OCI-LY7 (cell line): ENCODE results near the gene PLA1A. TPM values are rescaled to one million over a fixed set of nuclear protein-coding genes. Genes with fewer than 3 reads are reported as not detected.

ENCODE experiments used
- Bru-seq: library from RNA; stranded (reverse); fragments of 400-500 nt; gene quantifications from one replicate; lab custom pipeline; 2021; lab: Mats Ljungman, UMichigan
- BruChase-seq, 2 experiments: library from RNA; stranded (reverse); fragments of 400-500 nt; gene quantifications; one replicate each; lab custom pipeline; 2021; lab: Mats Ljungman, UMichigan
- BruUV-seq: library from RNA; stranded (reverse); fragments of 400-500 nt; replicated peaks from 2 replicates; lab custom pipeline; 2021; lab: Mats Ljungman, UMichigan
- CTCF ChIA-PET: fragments of 300-600 bp; sonication (Branson Sonifier 250); formaldehyde crosslinking; loops from one replicate; lab custom pipeline; 2022; ENCODE audit warnings: antibody characterized with exemption; ENCODE audit not compliant: unreplicated experiment; lab: Charles Lee
- POLR2A ChIA-PET: fragments of 300-600 bp; sonication (Branson Sonifier 250); formaldehyde crosslinking; loops from one replicate; lab custom pipeline; 2022; ENCODE audit warnings: antibody characterized with exemption; lab: Charles Lee
- DNase-seq: peaks from one replicate; pipeline ENCODE4 v3.0.0-alpha.2; 2015; ENCODE audit warnings: low spot score
- H2AFZ ChIP-seq: fragments of 200-600 bp; sonication (generic), shearing (Covaris generic); 2 replicates; pipeline ENCODE4 v1.6.1; 2014; ENCODE audit warnings: mild to moderate bottlenecking, antibody characterized with exemption, low read length, moderate library complexity
- H3K27ac ChIP-seq: fragments of 200-600 bp; sonication (generic); 2 replicates; pipeline ENCODE4 v1.5.1; 2014; ENCODE audit warnings: mixed run types, low read depth, mild to moderate bottlenecking, moderate library complexity, low read length, inconsistent platforms; ENCODE audit not compliant: poor library complexity, severe bottlenecking
- H3K36me3 ChIP-seq: fragments of 200-600 bp; sonication (generic); 2 replicates; pipeline ENCODE4 v1.6.1; 2014; ENCODE audit warnings: mild to moderate bottlenecking, antibody characterized with exemption, low read length, moderate library complexity, mixed read lengths; ENCODE audit not compliant: insufficient read depth
- H3K4me1 ChIP-seq: fragments of 200-600 bp; sonication (generic); 2 replicates; pipeline ENCODE4 v1.5.1; 2014; ENCODE audit warnings: mild to moderate bottlenecking, low read length; ENCODE audit not compliant: insufficient read depth, poor library complexity, severe bottlenecking
- H3K4me2 ChIP-seq: fragments of 200-600 bp; sonication (generic); 2 replicates; pipeline ENCODE4 v1.6.1; 2014; ENCODE audit warnings: mild to moderate bottlenecking, low read length
- H3K4me3 ChIP-seq: fragments of 200-600 bp; sonication (generic); 2 replicates; pipeline ENCODE4 v1.5.1; 2014; ENCODE audit warnings: mild to moderate bottlenecking, low read depth, low read length; ENCODE audit not compliant: poor library complexity, severe bottlenecking
- H3K79me2 ChIP-seq: fragments of 200-600 bp; sonication (generic); 2 replicates; pipeline ENCODE4 v1.6.1; 2016; ENCODE audit warnings: low read depth, mild to moderate bottlenecking, low read length, moderate library complexity, mixed read lengths; ENCODE audit not compliant: insufficient read depth
- H3K9me2 ChIP-seq: fragments of 200-600 bp; sonication (generic); 2 replicates; pipeline ENCODE4 v1.6.1; 2016; ENCODE audit warnings: mild to moderate bottlenecking, low read length, mixed read lengths; ENCODE audit not compliant: insufficient read depth
- H3K9me3 ChIP-seq: fragments of 200-600 bp; sonication (generic); 2 replicates; pipeline ENCODE4 v1.6.1; 2014; ENCODE audit warnings: mild to moderate bottlenecking, mixed run types, low read length, mixed read lengths
- H4K20me1 ChIP-seq: fragments of 200-600 bp; sonication (generic); 2 replicates; pipeline ENCODE4 v1.6.1; 2014; ENCODE audit warnings: mild to moderate bottlenecking, antibody characterized with exemption, low read length, moderate library complexity, mixed read lengths; ENCODE audit not compliant: insufficient read depth
- CTCF ChIP-seq: fragments of 200-600 bp; sonication (generic); conservative IDR thresholded peaks from 2 replicates; pipeline ENCODE4 v1.5.1; 2014; ENCODE audit warnings: mild to moderate bottlenecking, antibody characterized with exemption, low read length, moderate library complexity, mixed read lengths
- EZH2phosphoT487 ChIP-seq: fragments of 200-600 bp; sonication (generic); IDR thresholded peaks from 2 replicates; pipeline ENCODE4 v1.6.1; 2018; ENCODE audit warnings: low read depth, borderline replicate concordance, mild to moderate bottlenecking, mixed run types, antibody characterized with exemption, low read length, moderate library complexity, mixed read lengths
- intact Hi-C: fragments of 100-400 bp; cut with micrococcal nuclease; formaldehyde crosslinking; loops from one replicate; pipeline ENCODE4 v1.10.0; 2022; ENCODE audit not compliant: unreplicated experiment
- long read RNA-seq: library from polyadenylated mRNA; stranded (forward); transcript quantifications from one replicate; pipeline ENCODE4 v2.0.0, GENCODE V29; 2022
- total RNA-seq, 2 experiments: library from RNA; depleted of rRNA in 1 of 2; stranded (reverse); fragments of >200 nt in 1 of 2; shearing (Covaris generic) in 1 of 2; gene quantifications; 2 replicates each; pipeline ENCODE4 v1.2.3, GENCODE V29; 2014 to 2022

Gene PLA1A
- not detected in 2 replicates for total RNA-seq (2014; rRNA removed; shearing (Covaris generic))
- not detected in 2 replicates for total RNA-seq (2022)
- not detected for Bru-seq, nascent RNA
- not detected for BruChase-seq, experiment 1, labeled RNA remaining after a 6-hour chase
- BruChase-seq, experiment 2, labeled RNA remaining after a 2-hour chase: not detected
- long read RNA-seq: 0 reads

GRCh38 chr3:119597548-119598288, at the start of gene PLA1A:
Gene PLA1A (plus strand): TSS chr3:119597885. CDS start chr3:119597914, 29 bp downstream.
- no peaks in the 10 kb centered on the region for H3K9me2 ChIP-seq
- no peaks in the 10 kb centered on the region for H3K79me2 ChIP-seq
- no peaks in the 10 kb centered on the region for H3K36me3 ChIP-seq
- H2AFZ ChIP-seq: no peak within 1 kb of the TSS
- CTCF ChIA-PET: no interaction called here
- H3K9me3 ChIP-seq: no peaks in the 10 kb centered on the region
- no peak within 1 kb of the TSS for H3K27ac ChIP-seq
- POLR2A ChIA-PET: interaction anchor here (0.6 kb wide), 1 partner anchor 236 kb away, joined by 3 read pairs; no protein-coding TSS in a partner anchor
- H3K4me2 ChIP-seq: no peak within 1 kb of the TSS
- DNase-seq: no peak
- no TSS peak for BruUV-seq
- TF ChIP-seq EZH2phosphoT487: no peak
- TF ChIP-seq CTCF: no peak
- intact Hi-C loops: no loop called here
- H3K4me1 ChIP-seq: no peaks in the 10 kb centered on the region
- H4K20me1 ChIP-seq: no peaks in the 10 kb centered on the region
- no peak within 1 kb of the TSS for H3K4me3 ChIP-seq

- CTCF ChIA-PET: no interaction called here
- Histone ChIP-seq H3K9me3 (no peaks in the 10 kb centered on the region), H4K20me1 (no peaks in the 10 kb centered on the region), H3K4me3 (no peak overlapping the region), H3K4me2 (no peak overlapping the region), H3K9me2 (no peaks in the 10 kb centered on the region), H3K27ac (no peak overlapping the region), H3K36me3 (no peaks in the 10 kb centered on the region), H3K79me2 (no peaks in the 10 kb centered on the region), H2AFZ (no peak overlapping the region), H3K4me1 (no peaks in the 10 kb centered on the region)
- intact Hi-C loops: no loop called here
- POLR2A ChIA-PET: no interaction called here
- no peak for DNase-seq
- TF ChIP-seq EZH2phosphoT487 (no peak), CTCF (no peak)
- no TSS peak for BruUV-seq
Measured at GRCh38 chr3:119548341-119548740, 49.3 kb upstream of the PLA1A start.
